Left ventricle myocardium inferior (tissue), 1 donor: Measurements from ENCODE around the gene SOX6. TPM values are rescaled to one million over a fixed set of nuclear protein-coding genes. Genes with fewer than 3 reads are reported as not detected.

Experiments used
- DNase-seq: peaks from one replicate; pipeline ENCODE4 v3.0.0-alpha.2; 2020
- H3K27ac ChIP-seq: fragments of 200-600 bp; replicated peaks from 2 replicates; pipeline ENCODE4 v1.8.0; 2021
- H3K27me3 ChIP-seq: fragments of 200-600 bp; 2 replicates; pipeline ENCODE4 v1.8.0; 2021; ENCODE audit warnings: low read depth
- H3K36me3 ChIP-seq: fragments of 200-600 bp; 2 replicates; pipeline ENCODE4 v1.8.0; 2021
- H3K4me1 ChIP-seq: fragments of 200-600 bp; 2 replicates; pipeline ENCODE4 v1.8.0; 2021
- H3K4me3 ChIP-seq: fragments of 200-600 bp; 2 replicates; pipeline ENCODE4 v1.8.0; 2021; ENCODE audit warnings: mild to moderate bottlenecking, moderate library complexity
- H3K9me3 ChIP-seq: fragments of 200-600 bp; replicated peaks from 2 replicates; pipeline ENCODE4 v1.8.0; 2021
- intact Hi-C: fragments of 100-400 bp; cut with micrococcal nuclease; formaldehyde crosslinking; loops from one replicate; pipeline ENCODE4 v1.11.0; 2022
- total RNA-seq: library from RNA; stranded (reverse); fragmentation: NEBNext Ultra II Directional; extraction: Animal tissue kit (Norgen Biotek cat#: 25700); gene quantifications from one replicate; pipeline ENCODE4 v1.2.1, GENCODE V29; 2021
- TF ChIP-seq, protein P1 (sequence below): fragments of 200-600 bp; IDR thresholded peaks from 2 replicates; pipeline ENCODE4 v1.8.0; 2021; ENCODE audit warnings: antibody characterized with exemption, mild to moderate bottlenecking, borderline replicate concordance
- donor health status: DM: no; HTN: yes; CAD: no; lungs with severe emphysema.

Gene SOX6
- total RNA-seq, 1 donor from 2014 or later: 20.2 TPM

DNA sequence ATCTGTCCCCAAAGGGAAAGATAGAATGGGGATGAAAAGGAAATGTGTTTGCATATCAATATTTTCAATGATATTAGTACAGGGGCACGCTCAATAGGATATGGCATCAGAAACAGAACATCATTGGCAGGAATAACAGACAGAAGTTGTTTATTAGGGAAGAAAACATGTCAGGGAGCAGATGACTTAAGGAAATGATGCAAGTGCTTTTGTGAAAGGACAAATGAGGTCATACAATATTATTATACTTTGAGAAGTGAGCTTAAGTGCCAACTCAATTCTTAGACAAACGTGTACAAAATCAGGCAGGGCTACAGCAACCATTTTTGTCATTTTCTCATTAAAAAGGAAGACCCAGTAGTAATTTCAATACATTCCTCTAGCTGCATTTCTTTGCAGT lies 388.4 kb downstream of the SOX6 start:
- TF ChIP-seq, protein P1, sequence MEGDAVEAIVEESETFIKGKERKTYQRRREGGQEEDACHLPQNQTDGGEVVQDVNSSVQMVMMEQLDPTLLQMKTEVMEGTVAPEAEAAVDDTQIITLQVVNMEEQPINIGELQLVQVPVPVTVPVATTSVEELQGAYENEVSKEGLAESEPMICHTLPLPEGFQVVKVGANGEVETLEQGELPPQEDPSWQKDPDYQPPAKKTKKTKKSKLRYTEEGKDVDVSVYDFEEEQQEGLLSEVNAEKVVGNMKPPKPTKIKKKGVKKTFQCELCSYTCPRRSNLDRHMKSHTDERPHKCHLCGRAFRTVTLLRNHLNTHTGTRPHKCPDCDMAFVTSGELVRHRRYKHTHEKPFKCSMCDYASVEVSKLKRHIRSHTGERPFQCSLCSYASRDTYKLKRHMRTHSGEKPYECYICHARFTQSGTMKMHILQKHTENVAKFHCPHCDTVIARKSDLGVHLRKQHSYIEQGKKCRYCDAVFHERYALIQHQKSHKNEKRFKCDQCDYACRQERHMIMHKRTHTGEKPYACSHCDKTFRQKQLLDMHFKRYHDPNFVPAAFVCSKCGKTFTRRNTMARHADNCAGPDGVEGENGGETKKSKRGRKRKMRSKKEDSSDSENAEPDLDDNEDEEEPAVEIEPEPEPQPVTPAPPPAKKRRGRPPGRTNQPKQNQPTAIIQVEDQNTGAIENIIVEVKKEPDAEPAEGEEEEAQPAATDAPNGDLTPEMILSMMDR: no peak
- Histone ChIP-seq H3K36me3 (no peaks in the 10 kb centered on the region), H3K27ac (peak overlapping the region; percentile 87), H3K4me1 (peaks cover 62% of the 10 kb centered on the region), H3K27me3 (no peaks in the 10 kb centered on the region), H3K9me3 (no peaks in the 10 kb centered on the region), H3K4me3 (peak overlapping the region; percentile 32)
- no peak for DNase-seq
- intact Hi-C loops: no loop called here

DNA sequence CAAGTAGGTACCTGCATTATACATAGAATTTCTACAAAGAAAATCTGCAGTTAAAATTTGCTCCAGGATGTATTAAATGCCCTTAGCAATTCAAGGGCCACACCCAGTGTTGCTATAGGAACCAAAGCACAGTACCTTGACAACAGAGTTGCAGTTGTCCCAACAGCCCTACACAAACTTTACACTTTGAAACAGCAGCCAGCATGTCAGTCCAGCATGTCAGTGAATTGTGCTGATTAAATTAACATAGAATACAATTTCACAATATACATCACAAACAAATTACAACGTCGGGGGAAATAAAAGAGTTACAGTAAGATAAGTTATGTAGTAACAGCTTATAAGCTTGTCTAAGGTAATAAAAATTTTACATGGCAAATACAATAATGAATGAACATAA lies 389.2 kb downstream of the SOX6 start:
- no peaks in the 10 kb centered on the region for H3K9me3 ChIP-seq
- TF ChIP-seq, protein P1: no peak
- peak overlapping the region; percentile 87 for H3K27ac ChIP-seq
- H3K4me1 ChIP-seq: peaks cover 62% of the 10 kb centered on the region
- no peak overlapping the region for H3K4me3 ChIP-seq
- intact Hi-C loops: no loop called here
- H3K27me3 ChIP-seq: no peaks in the 10 kb centered on the region
- no peaks in the 10 kb centered on the region for H3K36me3 ChIP-seq
- DNase-seq: no peak

DNA sequence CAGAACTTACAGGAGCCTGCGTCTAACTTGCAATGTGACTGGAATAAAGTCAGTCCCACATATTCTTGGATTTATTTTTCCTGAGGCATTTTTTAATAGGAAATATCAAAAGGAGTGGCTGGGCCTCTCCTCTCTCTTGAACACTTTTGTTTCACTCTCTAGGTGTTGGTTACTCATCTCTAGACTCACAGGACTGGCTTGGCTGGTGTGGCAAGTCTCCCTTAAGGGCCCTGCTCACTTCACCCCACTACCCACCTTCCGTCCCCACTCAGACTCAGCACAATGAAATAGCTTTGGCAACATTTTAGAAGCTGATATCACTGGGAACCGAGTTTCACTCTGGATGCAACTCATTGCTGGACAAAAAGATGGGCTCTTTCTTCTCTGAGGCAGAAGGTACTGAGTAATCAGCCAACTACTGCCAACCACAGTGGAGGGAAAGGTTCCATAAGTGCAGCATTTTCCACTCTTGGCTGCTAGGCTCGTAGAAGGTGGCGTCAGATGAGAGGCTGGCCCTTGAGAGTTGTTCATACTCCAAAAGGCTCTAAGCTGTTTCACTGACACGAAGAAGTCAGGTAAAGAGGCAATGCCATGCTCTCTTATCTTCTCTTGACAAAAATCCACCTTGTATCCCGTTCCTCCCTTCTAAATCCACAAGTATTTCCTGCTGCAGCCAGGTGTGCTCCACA lies 390.6 kb downstream of the SOX6 start:
- peak overlapping the region; percentile 87 for H3K27ac ChIP-seq
- H3K36me3 ChIP-seq: no peaks in the 10 kb centered on the region
- H3K27me3 ChIP-seq: no peaks in the 10 kb centered on the region
- intact Hi-C loops: no loop called here
- H3K4me3 ChIP-seq: no peak overlapping the region
- H3K9me3 ChIP-seq: no peaks in the 10 kb centered on the region
- H3K4me1 ChIP-seq: peaks cover 55% of the 10 kb centered on the region
- DNase-seq: no peak
- TF ChIP-seq, protein P1: no peak

DNA sequence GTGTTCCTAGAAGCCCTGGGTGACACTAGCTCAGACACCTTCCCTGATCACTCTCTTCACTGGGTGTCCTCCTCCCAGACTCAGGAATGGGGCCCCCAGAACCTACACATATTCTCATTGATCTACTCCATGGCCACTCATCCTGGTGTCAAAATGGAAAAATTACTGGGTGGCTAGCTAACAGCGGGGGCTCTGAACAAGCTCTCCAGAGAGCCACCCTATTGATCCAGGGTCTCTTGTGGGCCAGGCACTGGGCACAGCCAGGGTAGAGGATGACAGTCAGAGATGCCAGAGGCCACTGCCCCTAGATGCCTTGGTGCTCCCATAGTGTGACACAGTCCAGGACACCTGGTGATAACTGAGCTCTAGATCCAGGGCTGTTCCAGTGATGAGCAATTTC lies 393.1 kb downstream of the SOX6 start:
- H3K4me3 ChIP-seq: no peak overlapping the region
- H3K27me3 ChIP-seq: no peaks in the 10 kb centered on the region
- no peak overlapping the region for H3K27ac ChIP-seq
- no peaks in the 10 kb centered on the region for H3K36me3 ChIP-seq
- peaks cover 41% of the 10 kb centered on the region for H3K4me1 ChIP-seq
- no peak for DNase-seq
- no peaks in the 10 kb centered on the region for H3K9me3 ChIP-seq
- intact Hi-C loops: no loop called here
- TF ChIP-seq, protein P1: no peak

DNA sequence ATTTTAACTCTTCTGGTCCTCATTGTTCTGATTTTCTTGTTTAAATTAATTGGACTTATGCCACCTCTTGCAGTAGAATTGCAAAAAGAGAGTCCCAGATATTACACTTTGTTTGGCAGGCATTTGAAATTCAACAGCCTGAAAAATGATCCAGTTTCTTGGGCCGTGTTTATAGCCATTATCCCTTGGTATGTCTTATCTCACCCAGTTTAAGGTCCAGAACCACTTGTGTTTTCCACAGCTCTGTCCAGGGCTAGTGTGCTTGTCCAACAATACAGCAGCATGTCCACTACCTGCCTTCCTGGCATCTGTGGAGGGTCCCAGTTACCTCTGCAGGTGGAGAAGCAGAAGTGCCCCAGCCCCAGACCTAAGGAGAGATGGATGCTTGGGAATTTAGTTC lies 397.4 kb downstream of the SOX6 start:
- TF ChIP-seq, protein P1: no peak
- Histone ChIP-seq H3K4me1 (peaks cover 12% of the 10 kb centered on the region), H3K4me3 (no peak overlapping the region), H3K9me3 (no peaks in the 10 kb centered on the region), H3K27ac (no peak overlapping the region), H3K36me3 (no peaks in the 10 kb centered on the region), H3K27me3 (no peaks in the 10 kb centered on the region)
- no peak for DNase-seq
- intact Hi-C loops: no loop called here

DNA sequence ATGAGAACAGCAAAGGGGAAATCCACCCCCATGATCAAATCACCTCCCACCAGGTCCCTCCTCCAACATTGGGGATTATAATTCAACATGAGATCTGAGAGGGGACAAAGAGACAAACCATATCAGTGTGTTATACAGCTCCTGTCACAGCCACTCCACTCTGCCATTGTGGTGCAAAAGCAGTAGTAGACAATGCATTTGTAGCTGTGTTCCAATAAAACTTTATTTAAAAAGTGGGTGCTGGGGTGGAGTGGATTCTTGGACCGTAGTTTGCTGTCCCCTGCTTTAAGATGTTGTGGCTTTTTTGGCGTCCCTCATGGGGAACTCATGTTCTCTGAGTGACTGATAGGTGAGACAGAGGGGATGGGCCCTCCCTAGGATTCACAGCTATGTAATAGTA lies 399.1 kb downstream of the SOX6 start:
- Histone ChIP-seq H3K9me3 (no peaks in the 10 kb centered on the region), H3K36me3 (no peaks in the 10 kb centered on the region), H3K27ac (no peak overlapping the region), H3K4me1 (peaks cover 12% of the 10 kb centered on the region), H3K27me3 (no peaks in the 10 kb centered on the region), H3K4me3 (no peak overlapping the region)
- intact Hi-C loops: no loop called here
- TF ChIP-seq, protein P1: no peak
- no peak for DNase-seq
